Measurements from ENCODE around the gene MAST4.

The MAST4 gene

DNA sequence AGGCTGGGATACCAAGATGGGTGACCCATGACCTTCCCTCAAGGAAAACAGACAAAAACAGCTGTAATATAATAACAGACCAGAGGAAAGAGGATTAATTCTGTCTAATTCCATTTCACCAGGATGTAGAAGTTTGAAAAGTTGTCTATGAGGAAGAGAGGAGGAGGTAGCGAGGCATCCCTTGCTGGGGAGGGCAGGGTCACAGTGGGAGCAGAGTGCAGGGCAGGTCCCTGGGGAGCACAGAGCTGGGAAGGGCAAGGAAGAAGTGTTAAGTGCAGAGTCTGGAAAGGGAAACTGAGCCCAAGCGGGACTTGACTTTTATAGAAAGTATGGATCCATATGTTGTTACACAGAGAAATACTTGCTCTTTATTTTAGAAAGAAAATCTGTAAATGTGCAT lies 389.8 kb downstream of the MAST4 start:
- DNase-seq, result no peak

- DNase-seq, result no peak
These were observed 390.3 kb downstream of the MAST4 start for GRCh38 chr5:66986534-66986933.

DNA sequence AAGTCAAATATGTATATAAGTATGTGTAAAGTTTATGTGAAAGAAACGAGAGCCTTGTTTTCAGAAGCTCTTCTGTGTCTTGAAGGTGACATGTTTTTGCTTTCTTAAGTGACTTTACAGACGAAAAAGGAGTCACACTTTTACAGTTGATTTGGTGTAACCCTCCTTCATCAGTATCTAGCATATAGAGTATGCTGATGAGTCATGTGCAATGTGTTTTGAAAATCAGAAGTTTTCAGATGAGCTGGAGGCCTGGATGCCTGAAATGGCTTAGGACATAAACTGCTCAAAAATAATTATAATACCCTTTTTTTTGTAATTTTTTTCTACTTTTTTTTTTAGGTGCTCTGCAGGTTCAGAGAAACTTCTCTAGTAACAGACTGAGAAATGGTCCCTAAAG lies 390.9 kb downstream of the MAST4 start:
- DNase-seq, result no peak

- DNase-seq, result no peak
These were observed 391.3 kb downstream of the MAST4 start for GRCh38 chr5:66987540-66987939.

DNA sequence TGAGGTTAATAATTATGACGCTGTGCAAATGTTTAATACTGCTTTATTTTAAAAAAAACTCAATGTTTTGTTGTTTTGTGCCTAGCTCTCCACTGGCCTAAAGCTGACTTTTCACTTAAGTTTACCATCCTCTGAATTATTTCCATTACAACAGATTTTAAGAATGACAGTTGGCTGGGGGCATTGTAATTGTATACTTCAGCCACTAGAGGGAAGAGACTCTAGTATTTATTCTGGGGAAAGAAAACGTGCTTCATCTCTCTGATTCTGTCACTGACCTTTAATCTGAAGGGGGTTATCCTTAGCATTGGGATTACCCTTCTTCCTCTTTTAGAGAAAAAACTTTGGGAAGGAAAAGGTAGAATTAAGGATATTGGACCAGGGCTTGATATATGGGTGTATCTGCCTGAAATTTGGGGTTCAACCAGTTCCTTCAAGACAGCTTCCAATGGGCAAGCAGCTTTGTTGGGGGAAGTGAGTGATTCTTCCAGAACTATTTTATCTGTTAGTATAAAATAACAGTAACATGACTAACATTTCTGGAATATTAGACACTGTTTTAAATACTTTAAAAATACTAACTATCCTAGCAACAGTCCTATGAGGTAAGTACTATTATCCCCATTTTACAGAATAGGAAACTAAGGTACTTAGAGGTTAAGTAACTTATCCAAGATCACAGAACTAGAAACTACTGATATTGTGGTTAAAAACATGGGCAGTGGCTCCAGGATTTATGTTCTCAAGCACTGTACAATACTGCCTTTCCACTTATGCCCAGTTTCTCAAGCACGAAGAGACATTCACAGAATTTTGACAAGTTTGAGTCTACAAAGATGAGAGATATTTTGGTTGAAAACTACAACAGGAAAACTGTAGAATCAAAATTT lies 392.0 kb downstream of the MAST4 start:
- no peak for DNase-seq

DNA sequence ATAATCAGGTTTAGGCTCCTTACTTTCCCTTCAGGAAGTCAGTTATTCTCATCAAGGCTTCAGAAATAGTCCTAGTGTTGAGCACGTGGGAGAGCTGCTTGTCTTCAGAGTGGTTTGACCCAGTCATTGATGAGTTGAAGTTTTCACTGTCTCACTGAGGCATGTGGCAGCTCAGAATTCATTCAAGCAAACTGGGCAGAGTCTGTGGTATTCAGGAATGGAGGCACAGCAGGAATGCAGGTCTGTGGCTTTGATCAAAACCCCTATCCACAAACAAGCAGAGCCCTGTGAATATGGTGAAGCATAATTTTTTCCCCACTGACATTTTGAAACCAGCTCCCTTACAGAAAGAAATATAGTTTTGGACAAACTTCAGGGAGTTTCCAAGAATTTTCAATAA lies 393.1 kb downstream of the MAST4 start:
- DNase-seq, result no peak

GRCh38 chr5:66989781-66990180 lies 393.6 kb downstream of the MAST4 start:
- no peak for DNase-seq

DNA sequence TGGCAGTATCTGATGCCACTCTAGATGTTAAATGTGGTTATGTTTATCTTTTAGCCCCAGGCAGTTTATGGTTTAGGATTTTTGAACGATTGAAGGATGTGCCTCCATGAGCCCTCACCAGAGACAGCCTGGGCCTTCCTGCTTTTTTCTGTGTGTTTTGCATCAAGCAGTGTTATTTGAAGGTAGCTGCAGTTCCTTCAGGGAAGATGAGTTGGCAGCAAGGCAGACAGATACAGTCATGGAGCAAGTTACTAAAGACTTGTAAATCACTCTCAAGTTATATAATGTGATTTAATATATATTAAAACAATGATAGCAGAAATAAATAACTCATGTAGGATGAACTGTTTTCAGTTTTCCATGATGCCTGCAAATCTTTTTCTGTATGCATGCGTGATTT lies 395.6 kb downstream of the MAST4 start:
- no peak for DNase-seq

- no peak for DNase-seq
These were observed 396.4 kb downstream of the MAST4 start for GRCh38 chr5:66992547-66992946.

DNA sequence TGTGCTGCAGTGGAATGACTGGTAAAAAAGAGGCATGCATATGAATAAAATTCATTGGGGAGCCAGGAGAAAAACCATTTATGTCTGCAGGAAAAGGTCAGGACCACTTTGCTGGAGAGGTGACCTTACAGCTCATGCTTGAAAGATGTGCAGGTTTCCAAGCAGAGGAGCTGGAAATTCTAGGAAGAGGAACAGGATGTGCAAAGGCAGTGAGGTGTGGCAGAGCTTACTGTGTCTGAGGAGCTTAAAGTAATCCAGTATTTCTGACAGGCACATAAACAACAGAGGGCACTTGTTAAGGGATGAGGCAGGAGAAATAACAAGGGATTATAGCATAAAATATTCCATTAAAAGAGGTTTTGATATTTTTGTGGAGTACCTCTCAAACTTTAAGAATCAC lies 397.3 kb downstream of the MAST4 start:
- DNase-seq, result no peak

DNA sequence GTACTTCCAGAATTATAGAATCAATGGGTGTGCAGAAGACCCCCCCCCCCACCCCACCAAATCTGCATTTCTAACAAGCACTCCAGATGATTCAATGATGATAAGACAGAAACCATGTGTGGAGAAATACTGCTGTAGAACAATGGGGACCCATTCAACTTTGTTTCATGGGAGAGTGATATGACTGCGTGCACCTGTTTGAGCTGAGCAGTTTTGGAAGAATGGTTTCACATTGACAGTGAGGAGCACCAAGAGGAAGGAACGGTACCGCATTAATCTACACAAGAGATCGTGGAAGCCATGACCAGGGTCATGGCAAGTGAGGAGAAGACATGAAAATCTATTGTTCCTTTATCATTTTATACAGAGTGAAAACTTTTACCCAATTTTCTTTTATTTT lies 397.7 kb downstream of the MAST4 start:
- no peak for DNase-seq

- no peak for DNase-seq
These were observed 398.6 kb downstream of the MAST4 start for GRCh38 chr5:66994790-66995189.

DNA sequence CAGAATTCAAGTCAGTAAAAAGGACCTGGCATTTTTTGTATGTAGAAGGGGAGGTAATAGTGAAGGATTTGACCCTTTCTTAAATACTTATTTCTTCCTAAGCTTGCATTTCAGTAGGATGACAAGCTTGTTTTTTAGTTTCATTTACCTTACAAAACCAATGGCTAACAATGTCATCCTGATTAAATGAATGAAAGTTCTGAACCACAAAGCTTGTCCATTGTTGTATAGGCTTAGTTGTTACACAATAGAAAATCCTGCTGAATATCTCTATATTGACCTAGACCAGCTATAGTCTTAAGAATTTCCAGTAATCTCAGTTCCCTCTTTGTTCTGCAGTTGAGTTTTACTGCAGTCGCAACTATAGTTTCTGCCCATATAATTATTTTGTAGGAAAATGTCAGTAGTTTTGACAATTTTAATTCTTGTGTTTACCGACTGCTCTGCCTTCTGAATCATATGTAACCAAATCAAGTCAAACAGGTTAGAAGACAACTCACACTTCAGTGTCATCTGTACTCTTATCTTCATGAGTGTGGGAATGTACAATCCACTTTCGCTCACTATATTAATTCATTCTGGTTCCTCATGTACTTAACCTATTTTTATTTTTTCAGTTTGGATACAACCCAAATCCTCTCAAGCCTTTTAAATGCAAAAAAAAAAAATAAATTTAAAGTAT lies 404.7 kb downstream of the MAST4 start:
- DNase-seq, result no peak

- DNase-seq, result no peak
These were observed 406.9 kb downstream of the MAST4 start for GRCh38 chr5:67002832-67003684.

DNA sequence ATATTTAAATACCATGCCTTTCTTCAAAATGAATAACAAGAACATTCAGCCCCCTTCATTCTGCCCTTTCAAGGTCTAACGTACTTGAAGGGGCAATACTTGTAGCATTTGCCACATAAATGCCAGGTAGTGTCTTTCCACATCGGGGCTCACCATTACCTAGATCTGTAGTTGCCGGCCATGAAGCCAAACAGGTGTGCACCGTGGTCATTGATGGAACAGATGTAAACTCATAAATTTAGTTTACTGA lies 407.4 kb downstream of the MAST4 start:
- DNase-seq, result no peak

DNA sequence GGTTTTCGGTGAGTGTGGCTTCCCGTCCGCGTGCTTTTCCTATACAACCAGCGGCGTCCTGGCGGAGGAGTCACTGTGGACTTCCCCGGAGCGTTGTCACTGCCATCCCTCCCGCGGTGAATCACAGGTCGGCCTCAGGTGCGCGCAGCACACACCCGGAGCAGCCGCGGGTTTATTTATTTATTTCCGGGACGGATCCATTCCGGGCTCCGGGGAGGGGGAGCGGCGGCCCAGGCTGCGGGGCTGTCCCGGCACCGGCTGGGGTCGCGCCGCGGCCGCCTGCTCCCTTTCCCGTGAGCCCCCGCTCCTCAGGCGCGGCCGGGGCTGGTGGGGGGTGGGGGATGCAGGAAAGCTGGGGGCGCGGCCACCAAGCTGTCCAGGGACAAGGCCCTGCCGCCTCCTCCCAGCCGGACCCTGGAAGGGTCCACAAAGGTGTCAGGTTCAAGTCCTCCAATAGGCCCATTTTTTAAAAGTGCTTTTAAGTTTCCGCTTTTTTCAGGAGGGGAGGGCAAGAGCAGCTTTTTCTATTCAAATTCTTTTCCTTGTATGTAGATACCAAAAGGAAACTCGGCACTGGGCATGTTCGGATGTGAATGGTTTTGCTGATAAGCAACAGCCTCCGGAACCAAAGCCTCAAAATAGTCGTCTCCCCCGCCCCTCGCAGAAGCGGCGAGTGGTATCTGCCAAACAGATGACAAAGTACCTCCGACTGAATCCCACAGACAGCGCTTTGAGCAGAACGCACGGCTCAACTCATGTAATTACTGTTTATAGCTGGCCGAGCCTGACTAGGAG lies 407.9 kb downstream of the MAST4 start:
- peak in 47 of 56 donors; percentile 5 to 74 (median 44) for DNase-seq

GRCh38 chr5:67004730-67005350 lies 408.6 kb downstream of the MAST4 start:
- no peak for DNase-seq

DNA sequence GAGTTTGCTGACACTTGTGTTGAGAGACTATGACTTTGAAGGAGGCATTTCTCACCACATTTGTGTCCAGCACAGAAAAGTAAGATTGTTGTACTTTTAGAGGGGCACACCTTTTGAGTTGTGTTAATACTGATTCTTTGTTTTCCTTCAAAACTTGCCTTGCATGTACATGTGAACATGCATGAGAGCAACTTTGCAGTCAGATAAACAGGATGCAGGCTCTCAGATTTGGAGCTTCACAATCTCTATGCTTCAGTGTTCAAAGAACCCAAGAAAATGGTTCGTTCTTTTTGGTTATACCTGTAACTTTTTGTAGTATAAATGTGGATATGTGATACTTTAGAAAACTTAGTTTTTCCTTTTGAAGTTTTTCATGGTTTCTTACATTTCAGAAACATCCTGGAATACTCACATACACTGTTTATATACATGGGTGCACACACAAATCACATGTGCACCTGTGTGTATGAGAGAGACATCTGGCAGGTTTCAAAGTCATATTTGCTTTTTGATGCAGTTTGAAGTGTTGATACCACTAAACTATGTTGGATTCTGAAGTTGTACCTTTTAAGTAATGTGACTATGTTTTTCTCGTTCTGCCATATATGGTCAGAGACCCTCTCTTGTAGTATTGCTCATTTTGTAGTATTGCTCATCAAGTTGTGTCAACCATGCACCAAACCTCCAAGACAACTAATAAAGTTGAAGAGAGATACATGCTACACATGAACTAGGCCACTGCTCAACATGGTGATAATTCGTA lies 409.7 kb downstream of the MAST4 start:
- no peak for DNase-seq

DNA sequence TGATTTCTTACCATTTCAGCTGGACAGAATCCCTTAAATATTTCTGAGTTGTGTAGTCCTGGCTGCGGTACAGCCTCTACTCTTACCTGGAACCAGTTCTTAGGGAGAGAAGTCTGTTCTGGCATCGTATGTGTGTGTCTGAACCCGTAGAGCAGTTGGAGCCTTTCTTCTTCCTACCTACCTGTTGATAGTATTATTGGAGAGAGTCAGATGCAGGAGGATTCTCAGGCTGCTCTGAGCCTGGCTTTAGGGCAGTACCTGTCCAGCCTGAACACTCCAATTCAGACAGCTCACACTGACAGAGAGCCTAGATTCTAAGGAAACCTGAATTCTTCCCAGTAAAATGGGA lies 410.3 kb downstream of the MAST4 start:
- no peak for DNase-seq

DNA sequence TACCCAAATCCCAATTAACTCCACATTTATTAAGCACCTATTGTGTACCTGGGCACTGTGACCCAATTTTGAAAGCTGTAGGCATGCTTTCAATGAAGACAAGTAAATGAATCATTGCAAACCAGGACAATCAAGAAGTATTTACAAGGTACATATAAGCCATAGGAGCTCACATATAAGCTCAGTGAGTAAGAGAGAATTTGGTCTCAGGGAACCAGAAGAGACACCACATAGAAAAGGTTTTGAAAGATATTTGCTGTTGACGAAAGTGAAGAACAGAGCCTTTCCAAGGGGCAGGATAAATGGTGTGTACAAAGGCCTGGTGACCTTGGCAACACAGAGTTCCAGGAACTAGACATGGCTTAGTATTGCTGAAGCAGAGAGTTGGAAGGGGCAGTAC lies 412.8 kb downstream of the MAST4 start:
- no peak for DNase-seq

Data from amygdala (tissue), 56 donors.